Fibroblast of pulmonary artery (primary cell): ENCODE data around the gene MYH6.
A peak's percentile ranks its signal among the peaks of the same experiment; 100 is the strongest.

ENCODE experiments used
- DNase-seq: peaks from one replicate; pipeline ENCODE4 v3.0.0-alpha.2; 2010; ENCODE audit warnings: low read depth
- H3K4me3 ChIP-seq: replicated peaks from 2 replicates; pipeline ENCODE4 v1.5.1; 2011; ENCODE audit warnings: low read depth, mild to moderate bottlenecking, control low read depth, low read length, moderate library complexity
- CTCF ChIP-seq: IDR thresholded peaks from 2 replicates; pipeline ENCODE4 v1.5.1; 2011; ENCODE audit warnings: mild to moderate bottlenecking, control low read depth, low read length, inconsistent platforms; ENCODE audit errors: missing control alignments

The MYH6 gene

GRCh38 chr14:23366426-23366921 lies 41.6 kb downstream of the MYH6 start:
- H3K4me3 ChIP-seq = no peak overlapping the region
- no peak for TF ChIP-seq CTCF
- peak; percentile 21 for DNase-seq

- no peak for TF ChIP-seq CTCF
- DNase-seq = peak; percentile 32
- H3K4me3 ChIP-seq = peak overlapping the region; percentile 27
Observed at GRCh38 chr14:23365732-23366425, 42.2 kb downstream of the MYH6 start.

GRCh38 chr14:23365036-23365731 lies 42.9 kb downstream of the MYH6 start, which contains the start of gene EFS:
TSS of gene EFS (minus strand) at chr14:23365172. CDS start at chr14:23365025, 147 bp downstream.
- DNase-seq = no peak
- peak within 1 kb of the TSS; percentile 30 for H3K4me3 ChIP-seq
- no peak for TF ChIP-seq CTCF

DNA sequence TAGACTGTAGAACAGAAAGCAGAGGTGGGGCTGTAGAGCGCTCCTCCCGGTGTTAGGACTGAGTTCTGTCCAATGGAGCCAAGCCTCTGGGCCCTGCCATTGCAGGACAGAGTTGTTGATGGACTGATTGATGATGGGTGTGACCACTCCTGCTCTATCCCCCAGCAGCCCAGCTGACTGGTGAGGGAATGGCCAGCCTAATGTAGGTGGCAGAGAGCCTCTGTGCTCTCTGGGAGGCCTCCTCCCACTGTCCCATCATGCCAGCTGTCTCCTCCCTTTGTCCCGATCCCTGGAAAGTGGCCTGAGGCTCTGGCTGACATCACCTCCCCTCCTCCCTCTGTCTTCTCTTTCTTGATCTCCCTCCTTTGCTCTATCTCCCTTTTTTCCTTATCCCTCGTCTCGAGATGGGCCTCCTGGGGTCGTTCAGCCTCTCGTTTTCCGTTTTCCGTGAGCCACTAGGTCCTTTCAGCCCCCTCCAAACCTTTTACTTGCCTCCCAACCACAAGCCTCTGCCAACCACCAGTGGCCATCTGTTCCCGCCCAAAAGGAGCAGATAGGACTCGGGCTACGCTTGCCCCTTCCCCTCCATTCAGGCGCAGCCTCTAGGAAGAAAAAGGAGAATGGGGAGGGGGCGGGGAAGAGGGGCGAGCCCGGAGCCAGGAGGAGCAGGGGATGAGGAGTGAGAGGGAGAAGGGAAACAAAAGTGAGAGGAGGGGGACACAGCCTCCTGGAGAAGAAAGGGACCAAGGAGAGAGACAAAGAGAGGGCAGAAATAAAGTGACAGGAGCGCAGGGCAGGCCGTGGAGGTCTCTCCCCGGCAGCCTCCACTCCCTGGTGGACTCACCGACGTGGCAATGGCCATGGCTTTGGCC lies 43.7 kb downstream of the MYH6 start:
- H3K4me3 ChIP-seq = peak overlapping the region; percentile 30
- no peak for TF ChIP-seq CTCF
- DNase-seq = no peak

DNA sequence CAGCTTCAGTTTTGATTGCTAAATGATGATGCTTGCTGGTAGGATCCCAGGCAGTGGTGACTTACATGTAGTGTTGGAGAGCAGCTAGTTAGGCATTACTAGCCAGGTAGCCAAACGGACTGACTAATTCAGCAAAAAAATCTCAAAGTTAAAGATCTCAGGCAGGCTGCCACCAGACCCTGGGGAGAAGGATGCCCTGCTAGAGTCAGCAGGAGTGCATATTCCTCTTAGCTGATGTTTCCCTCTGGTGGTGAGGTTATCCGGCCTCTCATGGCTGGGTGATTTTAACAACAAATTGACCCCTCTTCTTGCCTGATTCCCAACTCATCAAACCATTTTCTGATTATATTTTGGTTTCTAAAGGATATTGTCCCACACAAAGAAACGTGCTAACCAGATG lies 45.9 kb downstream of the MYH6 start:
- no peak for DNase-seq
- peak; percentile 13 for TF ChIP-seq CTCF

GRCh38 chr14:23361763-23362162 lies 46.3 kb downstream of the MYH6 start:
- TF ChIP-seq CTCF = no peak
- no peak overlapping the region for H3K4me3 ChIP-seq
- DNase-seq = no peak

More for the DNA sequence above, 45.9 kb downstream of the MYH6 start:
- no peak overlapping the region for H3K4me3 ChIP-seq
